Activated CD4-positive, CD25-positive, alpha-beta regulatory T cell treated with anti-CD3 and anti-CD28 coated beads, Interleukin-2, amount 50 U/mL, for 72 hours (primary cell): ENCODE measurements around the gene SLC35A2.
A peak's percentile ranks its signal among the peaks of the same experiment; 100 is the strongest.

Experiments
- DNase-seq: peaks from one replicate; pipeline ENCODE4 v3.0.0; 2021

SLC35A2 gene

DNA sequence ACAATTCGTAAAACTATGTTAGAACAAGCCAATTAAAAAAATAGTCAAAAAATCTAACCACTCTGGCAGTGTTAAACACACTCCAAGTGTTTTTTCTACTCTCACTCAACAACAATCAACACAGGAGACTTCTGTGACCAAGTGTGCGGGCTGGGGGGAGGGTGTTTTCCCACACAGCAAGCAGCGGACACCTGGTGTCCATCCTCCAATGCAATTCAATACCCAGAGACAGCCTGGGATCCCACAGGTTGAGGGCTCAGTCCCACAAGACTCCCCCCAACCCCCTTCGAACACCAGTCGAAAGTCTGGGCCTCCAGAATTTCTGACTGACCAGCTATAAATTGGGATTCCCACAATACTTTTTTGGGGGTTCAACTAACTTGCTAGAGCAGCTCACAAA lies 15.7 kb upstream of the SLC35A2 start:
- DNase-seq: no peak

DNA sequence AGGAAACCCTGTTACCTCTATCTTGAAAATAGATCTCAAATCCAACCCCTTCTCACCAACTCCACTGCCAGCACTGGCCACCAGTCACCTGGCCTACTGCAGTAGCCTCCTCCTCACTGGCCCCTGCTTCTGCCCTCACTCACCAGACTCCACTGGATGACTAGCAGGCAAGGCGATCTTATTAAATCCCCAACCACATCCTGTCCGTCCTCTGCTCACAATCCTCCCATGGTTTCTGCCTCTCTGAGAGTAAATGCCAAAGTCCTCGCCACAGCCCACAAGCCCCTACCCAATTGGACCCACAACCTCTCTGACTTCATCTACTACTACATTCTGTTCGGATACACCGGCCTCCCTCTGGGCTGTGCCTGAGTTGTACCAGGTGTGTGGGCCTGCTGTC lies 12.8 kb upstream of the SLC35A2 start:
- peak; percentile 49 for DNase-seq

GRCh38 chrX:48923771-48924170 lies 12.3 kb upstream of the SLC35A2 start:
- DNase-seq: no peak

DNA sequence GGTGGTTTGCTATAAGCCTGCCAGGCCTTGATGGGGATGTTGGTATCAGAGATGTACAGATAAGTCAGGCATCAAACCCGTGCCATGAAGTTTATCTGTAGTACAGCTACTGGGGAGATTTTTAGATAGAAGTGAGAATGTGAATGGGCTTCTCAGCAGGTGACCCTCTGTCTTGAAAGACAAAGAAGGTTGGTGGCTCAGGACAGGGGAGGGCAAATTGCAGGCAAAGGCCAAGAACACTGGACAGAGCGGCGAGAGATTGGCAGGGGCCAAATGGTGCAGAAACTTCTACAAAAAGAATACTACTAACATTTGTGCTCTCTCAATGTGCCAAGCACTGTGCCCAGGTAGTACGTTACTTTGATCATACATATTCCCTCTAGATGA lies 9.3 kb upstream of the SLC35A2 start:
- DNase-seq: no peak

GRCh38 chrX:48919947-48920717 lies 8.7 kb upstream of the SLC35A2 start:
- no peak for DNase-seq

DNA sequence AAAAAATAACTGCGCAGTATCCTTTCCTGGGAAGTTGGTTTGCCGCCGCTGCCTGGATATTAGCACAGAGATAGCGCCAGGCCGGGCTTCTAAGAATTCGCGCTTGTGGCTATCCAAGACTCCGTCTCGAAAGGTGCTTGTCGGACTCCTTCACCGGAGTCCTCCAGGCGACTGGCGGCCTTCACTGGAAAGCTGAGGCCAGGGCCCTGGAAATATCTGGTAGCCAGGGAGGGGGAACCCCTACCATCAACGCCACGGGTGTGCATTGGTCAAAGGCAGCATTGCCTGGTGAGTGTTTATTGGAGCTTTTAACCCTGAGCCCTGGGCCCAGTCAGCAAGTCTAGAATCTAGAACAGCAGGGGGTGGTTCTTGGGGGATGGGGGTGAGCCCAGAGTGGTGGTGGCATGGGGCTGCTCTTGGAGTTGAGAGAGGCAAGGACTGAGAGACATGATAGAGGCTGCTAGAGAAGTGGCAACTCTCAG lies 8.0 kb upstream of the SLC35A2 start:
- DNase-seq: peak; percentile 63

GRCh38 chrX:48918643-48919340 lies 7.3 kb upstream of the SLC35A2 start, which contains the start of gene PIM2:
Gene PIM2, minus strand, starts transcription at chrX:48919024. Its CDS starts 190 bp downstream, at chrX:48918834.
- peak; percentile 89 for DNase-seq

DNA sequence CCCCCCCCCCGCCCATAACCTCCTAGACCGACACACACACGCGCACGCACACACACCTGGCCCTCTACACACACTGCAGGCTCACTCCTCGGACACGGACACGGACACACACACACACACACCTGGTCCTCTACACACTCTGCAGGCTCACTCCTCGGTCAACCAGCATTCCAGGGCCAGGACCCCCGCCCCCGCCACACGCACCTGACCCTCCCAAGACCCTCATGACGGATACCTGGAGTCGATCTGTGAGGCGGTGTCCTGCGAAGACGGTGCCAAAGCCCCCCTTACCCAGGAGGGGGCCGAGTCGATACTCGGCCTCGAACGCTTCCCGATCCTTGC lies 6.8 kb upstream of the SLC35A2 start:
- no peak for DNase-seq

DNA sequence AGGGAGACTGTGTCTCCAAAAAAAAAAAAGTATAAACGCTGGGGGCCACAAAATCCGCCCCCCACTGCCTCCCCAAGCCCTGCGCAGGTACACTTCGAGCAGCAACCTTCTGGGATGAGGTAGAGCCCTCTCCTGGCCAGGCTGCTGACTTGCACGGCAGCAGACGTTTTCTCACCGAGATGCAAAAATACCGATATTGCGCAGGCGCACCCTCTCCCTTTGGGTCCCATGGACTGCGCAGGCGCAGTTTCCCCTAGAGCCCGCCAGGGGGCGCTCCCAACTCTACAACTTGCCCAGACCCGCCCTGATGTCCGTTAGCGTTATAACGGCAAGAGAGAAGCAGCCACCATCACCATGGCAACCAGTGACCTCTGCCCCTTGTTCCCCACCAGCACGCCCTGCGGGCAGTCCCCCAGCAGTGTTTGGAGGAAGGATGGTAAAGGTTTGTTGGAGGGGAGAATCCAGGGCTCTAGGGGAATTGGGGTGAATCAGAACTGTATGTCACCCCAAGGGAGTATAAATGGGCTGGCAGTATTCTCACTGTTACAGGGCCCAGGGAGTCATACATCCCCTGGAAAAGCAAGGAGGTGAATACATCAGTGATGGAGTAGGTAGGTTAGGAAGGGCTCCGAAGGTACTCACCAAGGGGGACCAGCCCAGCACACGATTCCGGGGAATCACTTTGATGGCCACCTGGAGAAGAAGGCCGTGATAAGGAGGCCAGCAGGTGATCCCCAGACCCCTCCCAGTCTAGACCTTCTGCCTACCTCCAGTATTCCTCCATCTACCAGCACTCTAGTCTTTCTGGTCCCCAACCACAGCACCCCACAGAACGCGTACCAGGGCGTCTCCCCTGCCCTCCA lies 5.9 kb upstream of the SLC35A2 start:
- peak; percentile 87 for DNase-seq

DNA sequence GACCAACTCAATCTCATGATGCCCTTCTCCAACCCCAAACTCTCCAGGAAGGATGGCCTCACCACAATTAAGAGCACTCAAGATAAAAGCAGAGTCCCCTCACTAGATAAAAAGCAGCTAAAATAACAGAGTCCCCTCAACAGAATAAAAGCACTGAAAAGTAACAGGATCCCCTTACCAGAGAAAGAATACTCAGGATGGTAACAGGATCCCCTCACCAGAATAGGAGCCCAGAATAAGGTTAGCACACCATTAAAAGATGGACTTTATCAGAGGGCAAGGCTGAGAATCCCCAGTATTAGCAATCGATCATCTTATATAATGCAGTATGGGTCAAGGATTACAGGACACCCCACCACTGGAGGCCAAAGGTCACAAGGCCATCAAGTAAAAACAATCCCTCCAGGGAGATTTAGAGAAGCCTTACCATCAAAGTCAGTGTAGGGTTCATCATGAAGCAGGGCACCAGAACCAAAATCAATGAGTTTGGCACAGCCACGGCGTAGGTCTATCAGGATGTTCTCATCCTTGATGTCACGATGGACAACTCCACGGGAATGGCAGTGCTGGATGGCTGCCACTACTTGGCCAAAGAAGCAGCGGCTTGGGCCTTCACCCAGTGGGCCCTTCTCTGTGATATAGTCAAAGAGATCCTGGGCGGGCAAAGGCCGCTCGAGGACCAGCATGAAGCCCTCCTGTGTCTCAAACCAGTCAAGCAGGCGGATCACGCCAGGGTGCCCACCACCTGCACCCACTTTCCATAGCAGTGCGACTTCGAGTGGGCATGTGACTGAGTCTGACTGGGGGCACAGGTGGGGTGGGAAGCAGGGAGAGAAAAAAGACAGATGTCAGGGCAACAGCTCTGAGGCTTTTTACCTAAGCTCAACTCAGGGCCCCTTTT lies 3.4 kb upstream of the SLC35A2 start:
- no peak for DNase-seq

GRCh38 chrX:48913605-48914366 lies 2.3 kb upstream of the SLC35A2 start:
- DNase-seq: no peak

DNA sequence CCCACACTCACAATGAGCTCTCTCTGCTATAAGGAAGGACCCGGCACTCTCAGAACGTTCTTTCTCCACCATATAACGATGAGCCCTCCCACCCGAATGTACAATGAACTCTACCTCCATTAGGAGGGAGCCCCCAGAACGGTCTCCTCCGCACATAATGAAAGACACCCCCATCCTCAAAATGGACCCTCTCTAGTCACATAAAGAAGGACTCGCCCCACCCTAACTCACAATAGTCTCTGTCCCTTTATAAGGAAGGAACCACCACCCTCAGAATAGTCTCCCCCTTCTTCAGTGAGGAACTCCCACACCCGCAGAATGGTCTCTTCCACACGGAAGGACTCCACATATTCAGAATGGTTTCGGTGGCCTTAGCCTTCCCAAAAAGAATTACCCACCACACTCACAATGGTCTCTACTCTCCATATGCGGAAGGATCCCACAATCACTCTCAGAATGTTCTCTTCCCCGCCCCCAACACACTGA lies 477 bp downstream of the SLC35A2 start:
- no peak for DNase-seq

- no peak for DNase-seq
Observed at GRCh38 chrX:48909703-48910294, 1.6 kb downstream of the SLC35A2 start.

DNA sequence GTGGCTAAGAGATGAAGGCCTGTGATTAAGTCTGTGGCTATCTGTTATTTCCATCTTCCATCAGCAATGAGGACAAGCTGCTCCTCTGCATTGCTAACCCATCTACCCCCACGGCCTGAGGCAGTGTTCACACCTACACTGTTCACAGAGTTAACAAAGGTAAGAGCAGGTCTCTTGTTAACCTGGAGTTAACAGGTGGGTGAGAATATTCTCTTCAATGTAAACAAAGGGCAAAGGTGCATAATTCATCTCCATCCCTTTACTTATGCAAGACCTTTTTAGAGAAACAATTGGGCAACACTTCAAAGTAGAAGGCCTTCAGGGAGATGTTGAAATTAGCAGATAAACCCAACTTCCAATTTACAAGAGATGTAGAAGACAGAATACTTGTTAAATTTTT lies 2.8 kb downstream of the SLC35A2 start:
- DNase-seq: no peak

- no peak for DNase-seq
Observed at GRCh38 chrX:48905090-48905790, 6.2 kb downstream of the SLC35A2 start.

GRCh38 chrX:48904626-48905025 lies 6.8 kb downstream of the SLC35A2 start:
- no peak for DNase-seq

- DNase-seq: no peak
Observed at GRCh38 chrX:48904180-48904579, 7.3 kb downstream of the SLC35A2 start.

- no peak for DNase-seq
Observed at GRCh38 chrX:48903290-48903689, 8.2 kb downstream of the SLC35A2 start.

- no peak for DNase-seq
Observed at GRCh38 chrX:48902776-48903175, 8.7 kb downstream of the SLC35A2 start.

DNA sequence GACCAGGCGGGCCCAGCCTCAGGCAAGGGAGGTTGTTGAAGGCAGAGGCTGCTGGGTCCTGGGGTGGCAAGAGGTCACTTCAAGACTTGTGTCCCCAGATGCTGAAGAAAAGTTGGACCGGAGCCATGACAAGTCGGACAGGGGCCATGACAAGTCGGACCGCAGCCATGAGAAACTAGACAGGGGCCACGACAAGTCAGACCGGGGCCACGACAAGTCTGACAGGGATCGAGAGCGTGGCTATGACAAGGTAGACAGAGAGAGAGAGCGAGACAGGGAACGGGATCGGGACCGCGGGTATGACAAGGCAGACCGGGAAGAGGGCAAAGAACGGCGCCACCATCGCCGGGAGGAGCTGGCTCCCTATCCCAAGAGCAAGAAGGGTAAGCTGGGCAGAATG lies 9.3 kb downstream of the SLC35A2 start:
- DNase-seq: no peak
